Glomerular visceral epithelial cell (primary cell): Measurements from ENCODE around the gene UBL4A.

ENCODE experiments used
- DNase-seq: peaks from one replicate; pipeline ENCODE4 v3.0.0-alpha.2; 2016; ENCODE audit errors: extremely low spot score

UBL4A gene

GRCh38 chrX:154439841-154440240, 46.6 kb downstream of the UBL4A start:
- no peak for DNase-seq

- no peak for DNase-seq
Observed at GRCh38 chrX:154437971-154438893, 48.2 kb downstream of the UBL4A start.

GRCh38 chrX:154436983-154437752, 49.2 kb downstream of the UBL4A start, which contains the start of gene GDI1:
GDI1 (plus strand) TSS chrX:154437154; CDS start chrX:154437255, 101 bp downstream.
- DNase-seq: peak; percentile 55

- peak; percentile 33 for DNase-seq
Observed at GRCh38 chrX:154436374-154436982, 49.9 kb downstream of the UBL4A start.

- no peak for DNase-seq
Observed at GRCh38 chrX:154435171-154435733, 51.2 kb downstream of the UBL4A start.

GRCh38 chrX:154434394-154435168, 51.8 kb downstream of the UBL4A start:
- DNase-seq: no peak
